GM19468 (cell line): Measurements from ENCODE around the gene PPID.
"Not testable (repeated sequence)": the region's sequence is repeated elsewhere in the genome, so short reads cannot be mapped to it uniquely, and the experiment has no call there.

ENCODE experiments used
- ATAC-seq: cut with Tn5 transposase; IDR thresholded peaks from one replicate; pipeline ENCODE4 v1.9.1; 2021; ENCODE audit warnings: mild to moderate bottlenecking, moderate library complexity, moderate number of reproducible peaks; ENCODE audit not compliant: unreplicated experiment; ENCODE audit errors: extremely low read depth

The PPID gene

DNA sequence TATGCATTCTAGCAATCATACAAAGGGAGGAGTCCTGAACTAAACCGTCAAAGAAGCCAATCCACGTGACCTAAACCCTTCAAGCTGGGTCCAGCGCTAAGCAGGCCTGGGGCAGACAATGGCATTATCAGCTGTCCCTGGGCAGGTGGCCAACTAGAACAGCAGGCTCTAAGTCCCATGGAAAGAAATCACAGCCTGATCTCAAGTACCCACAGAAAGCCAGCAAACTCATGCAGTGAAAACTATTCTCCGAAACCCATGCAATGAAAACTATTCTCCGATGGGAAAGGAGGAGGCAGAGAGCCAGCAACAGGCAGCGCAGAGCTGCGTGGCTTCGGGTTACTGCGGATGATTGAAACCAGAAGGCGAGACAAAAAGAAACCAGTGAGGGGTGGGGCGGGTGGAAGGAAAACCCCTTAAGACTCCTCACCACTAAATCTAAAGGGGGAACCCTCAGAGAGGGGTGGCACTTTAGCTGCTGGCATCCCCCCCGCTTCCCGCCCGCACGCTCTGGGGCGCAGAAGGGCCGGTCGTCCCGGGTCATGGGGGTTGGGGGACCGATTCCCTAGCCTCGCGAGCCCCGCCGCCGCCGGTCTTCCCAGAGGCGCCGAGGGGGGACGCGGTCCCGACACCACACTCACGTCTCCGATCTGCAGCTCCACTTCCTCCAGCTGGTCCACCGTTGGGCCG lies 52.1 kb downstream of the PPID start:
- peak; percentile 7 for ATAC-seq

- ATAC-seq: no peak
These were observed 53.9 kb downstream of the PPID start for GRCh38 chr4:158669310-158669709.

- no peak for ATAC-seq
These were observed 55.5 kb downstream of the PPID start for GRCh38 chr4:158667651-158668198.

- ATAC-seq: no peak
These were observed 56.3 kb downstream of the PPID start for GRCh38 chr4:158666892-158667291.

DNA sequence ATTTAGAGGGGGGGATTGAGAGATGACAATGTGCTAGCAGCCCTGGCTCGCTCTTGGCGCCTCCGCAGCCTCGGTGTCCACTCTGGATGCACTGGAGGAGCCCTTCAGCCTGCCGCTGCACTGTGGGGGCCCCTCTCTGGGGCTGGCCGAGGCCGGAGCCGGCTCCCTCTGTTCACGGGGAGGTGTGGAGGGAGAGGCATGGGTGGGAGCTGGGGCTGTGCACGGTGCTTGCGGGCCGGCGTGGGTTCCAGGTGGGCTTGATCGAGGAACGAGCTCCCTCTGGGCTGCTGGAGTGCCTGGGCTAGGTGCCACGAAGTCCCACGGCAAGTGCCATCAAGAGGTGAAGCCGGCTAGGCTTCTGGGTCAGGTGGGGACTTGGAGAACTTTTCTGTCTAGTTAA lies 58.4 kb downstream of the PPID start:
- ATAC-seq: no peak

GRCh38 chr4:158663707-158664625 lies 59.2 kb downstream of the PPID start:
- ATAC-seq: not testable (repeated sequence)

- ATAC-seq: not testable (repeated sequence)
These were observed 59.9 kb downstream of the PPID start for GRCh38 chr4:158663255-158663654.
